Measurements from ENCODE around the gene SDHB.

The SDHB gene

DNA sequence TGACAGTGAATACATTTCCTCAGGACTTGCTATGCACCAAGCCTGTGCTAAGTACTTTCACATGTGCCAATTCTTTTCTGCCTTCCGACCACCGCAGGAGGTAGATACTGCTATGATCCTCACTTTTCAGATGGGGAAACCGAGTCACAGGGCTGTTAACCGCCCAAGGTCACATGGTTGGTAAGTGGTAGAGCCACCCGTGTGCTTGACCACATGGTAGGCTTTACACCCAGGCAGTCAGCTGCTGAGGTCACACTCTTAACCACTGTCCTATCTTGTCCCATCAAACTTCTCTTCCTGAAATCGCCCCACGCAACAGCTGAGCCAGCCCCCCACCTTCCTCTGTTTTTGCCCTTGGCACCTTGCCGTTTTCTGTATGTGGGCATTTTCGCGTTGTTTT, 31.0 kb upstream of the SDHB start:
- H3K27me3 Mint-ChIP-seq (ENCODE audit: low read depth), result peaks cover 3% of the 10 kb centered on the region
- H3K27ac Mint-ChIP-seq, result no peak overlapping the region
- H3K4me3 Mint-ChIP-seq, result no peak overlapping the region
- H3K4me1 Mint-ChIP-seq (ENCODE audit: low read depth), result no peaks in the 10 kb centered on the region
- H3K9me3 Mint-ChIP-seq, result no peaks in the 10 kb centered on the region
- no peaks in the 10 kb centered on the region for H3K36me3 Mint-ChIP-seq (ENCODE audit: low read depth)

DNA sequence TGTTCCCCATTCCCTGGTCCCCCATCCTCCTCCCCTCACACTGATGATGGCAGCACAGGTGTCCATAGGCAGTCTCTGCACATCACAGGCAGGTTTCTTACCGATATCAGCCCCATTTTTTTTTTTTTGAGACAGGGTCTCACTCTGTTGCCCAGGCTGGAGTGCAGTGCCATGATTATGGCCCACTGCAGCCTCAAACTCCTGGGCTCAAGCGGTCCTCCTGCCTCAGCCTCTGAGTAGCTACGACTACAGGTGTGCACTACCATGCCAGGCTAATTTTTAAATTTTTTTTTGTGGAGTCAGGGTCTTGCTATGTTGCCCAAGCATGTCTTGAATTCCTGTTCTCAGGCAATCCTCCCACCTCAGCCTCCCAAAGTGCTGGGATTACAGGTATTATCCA, 28.9 kb upstream of the SDHB start:
- H3K4me1 Mint-ChIP-seq (ENCODE audit: low read depth), result no peaks in the 10 kb centered on the region
- H3K9me3 Mint-ChIP-seq, result no peaks in the 10 kb centered on the region
- peaks cover 1% of the 10 kb centered on the region for H3K27me3 Mint-ChIP-seq (ENCODE audit: low read depth)
- no peaks in the 10 kb centered on the region for H3K36me3 Mint-ChIP-seq (ENCODE audit: low read depth)
- no peak overlapping the region for H3K4me3 Mint-ChIP-seq
- H3K27ac Mint-ChIP-seq, result no peak overlapping the region

DNA sequence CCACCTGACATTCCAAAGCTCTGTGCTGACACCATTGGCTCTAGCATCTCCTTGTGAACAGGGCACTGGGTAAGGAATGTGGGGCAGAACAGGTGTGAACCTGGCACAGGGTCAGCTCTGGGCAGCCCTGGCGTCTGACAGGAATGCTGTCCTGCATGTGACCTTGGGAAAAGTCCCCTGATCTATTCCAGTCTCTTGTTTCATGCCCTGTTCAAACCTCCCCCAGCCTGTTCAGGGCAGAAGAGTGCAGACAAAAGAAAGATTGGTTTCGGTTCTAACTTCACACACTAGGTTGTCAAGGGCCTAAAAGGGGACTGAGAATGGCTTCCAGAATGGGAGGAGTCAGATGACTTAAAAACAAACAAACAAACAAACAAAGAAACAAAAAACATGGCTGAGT, 27.6 kb upstream of the SDHB start:
- Mint-ChIP-seq H3K9me3 (no peaks in the 10 kb centered on the region), H3K4me1 (ENCODE audit: low read depth) (no peaks in the 10 kb centered on the region), H3K4me3 (no peak overlapping the region), H3K27me3 (ENCODE audit: low read depth) (no peaks in the 10 kb centered on the region), H3K27ac (no peak overlapping the region), H3K36me3 (ENCODE audit: low read depth) (no peaks in the 10 kb centered on the region)

DNA sequence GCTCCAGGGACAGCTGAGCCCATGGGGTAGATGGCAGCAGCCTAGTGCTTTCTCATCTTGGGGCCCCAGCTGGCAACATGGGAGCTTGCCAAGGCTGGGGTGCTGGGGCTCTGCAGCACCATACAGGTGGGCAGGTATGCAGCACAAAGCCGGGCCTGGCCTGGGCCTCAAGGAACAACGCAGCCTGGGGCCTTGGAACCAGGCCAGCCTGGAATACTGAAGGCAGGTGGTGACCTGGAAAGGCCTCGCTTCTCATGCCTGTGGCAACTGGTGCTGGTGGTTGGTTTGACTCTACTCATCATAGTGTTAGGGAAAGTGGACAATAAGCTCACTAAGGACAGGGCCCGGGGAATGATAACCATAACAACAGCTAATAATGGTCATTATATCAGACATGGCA, 27.0 kb upstream of the SDHB start:
- no peaks in the 10 kb centered on the region for H3K36me3 Mint-ChIP-seq (ENCODE audit: low read depth)
- H3K9me3 Mint-ChIP-seq, result no peaks in the 10 kb centered on the region
- no peak overlapping the region for H3K4me3 Mint-ChIP-seq
- H3K27me3 Mint-ChIP-seq (ENCODE audit: low read depth), result no peaks in the 10 kb centered on the region
- H3K4me1 Mint-ChIP-seq (ENCODE audit: low read depth), result no peaks in the 10 kb centered on the region
- no peak overlapping the region for H3K27ac Mint-ChIP-seq

DNA sequence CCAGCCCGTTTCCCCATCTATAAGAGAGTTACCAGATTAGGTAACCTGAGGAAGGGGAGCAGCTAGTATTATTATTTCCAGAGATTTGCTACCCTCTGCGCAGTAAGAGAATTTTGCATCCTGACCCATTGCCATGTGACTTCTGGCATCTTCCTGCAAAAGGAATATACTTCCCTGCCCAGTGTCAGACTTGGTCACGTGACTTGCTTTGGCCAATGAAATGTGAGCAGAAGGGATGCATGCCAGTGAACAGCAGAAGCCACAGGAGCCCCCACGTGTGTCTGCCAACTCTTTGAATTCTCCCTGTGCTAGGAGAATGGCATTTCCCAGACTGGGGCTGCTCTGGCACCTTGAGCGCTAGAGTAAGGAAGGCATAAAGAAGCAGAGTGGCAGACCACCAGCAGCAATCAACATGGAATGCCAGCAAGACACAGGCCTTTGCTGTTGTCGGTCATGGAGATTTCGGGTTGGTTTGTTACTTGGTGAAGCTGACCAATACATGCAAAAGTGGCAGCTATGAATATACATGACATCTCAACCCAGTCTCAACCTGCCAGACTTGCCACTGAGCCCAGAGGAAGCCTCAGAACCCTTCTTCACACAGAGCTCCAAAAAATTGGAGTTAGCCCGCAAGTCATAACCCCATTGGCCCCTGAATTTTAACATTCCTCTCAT, 26.4 kb upstream of the SDHB start:
- peaks cover 3% of the 10 kb centered on the region for H3K4me1 Mint-ChIP-seq (ENCODE audit: low read depth)
- H3K9me3 Mint-ChIP-seq, result no peaks in the 10 kb centered on the region
- no peaks in the 10 kb centered on the region for H3K36me3 Mint-ChIP-seq (ENCODE audit: low read depth)

DNA sequence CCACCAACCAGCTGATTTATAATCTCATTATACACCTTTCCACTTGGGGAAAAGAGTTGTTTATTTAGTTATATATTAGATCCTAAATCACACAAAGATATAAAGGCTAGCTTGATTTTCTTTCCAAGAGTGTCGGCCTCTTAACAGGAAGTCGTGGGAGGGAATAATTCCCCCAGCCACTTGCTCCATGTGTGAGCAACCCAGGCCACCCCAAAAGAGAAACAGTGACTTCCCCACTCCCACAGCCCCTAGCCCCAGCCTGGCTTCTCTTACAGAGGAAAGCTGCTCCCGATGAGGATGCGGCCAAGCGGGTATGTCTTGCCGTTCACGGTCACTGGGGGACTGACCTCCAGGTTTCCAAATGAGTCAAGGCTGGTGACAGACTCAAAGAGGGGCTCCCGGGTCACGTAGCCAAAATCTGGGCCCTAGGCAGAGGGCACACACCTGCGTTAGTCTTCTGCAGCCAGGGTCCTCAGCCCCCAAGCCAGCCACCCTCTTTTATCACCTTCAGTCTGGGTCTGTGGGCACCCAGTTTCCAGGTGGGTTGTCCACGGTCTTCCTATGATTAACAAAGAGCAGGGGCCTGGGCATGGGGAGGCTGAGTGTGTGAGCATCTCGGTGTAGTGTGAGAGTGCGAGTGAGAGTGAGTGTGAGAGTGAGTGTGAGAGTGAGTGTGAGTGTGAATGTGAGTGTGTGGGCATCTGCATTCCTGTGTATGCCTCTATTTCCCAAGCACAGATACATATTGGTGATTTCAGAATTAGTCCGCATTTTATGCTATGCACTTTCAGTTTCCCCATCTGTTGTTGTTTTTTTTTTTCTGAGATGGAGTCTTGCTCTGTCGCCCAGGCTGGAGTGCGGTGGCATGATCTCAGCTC, 25.4 kb upstream of the SDHB start:
- H3K4me1 Mint-ChIP-seq (ENCODE audit: low read depth), result peaks cover 3% of the 10 kb centered on the region
- H3K27ac Mint-ChIP-seq, result peak overlapping the region; percentile 18
- H3K4me3 Mint-ChIP-seq, result no peak overlapping the region

More for the DNA sequence above, 26.4 kb upstream of the SDHB start:
- Mint-ChIP-seq H3K27me3 (ENCODE audit: low read depth) (no peaks in the 10 kb centered on the region), H3K4me3 (no peak overlapping the region), H3K27ac (no peak overlapping the region)

DNA sequence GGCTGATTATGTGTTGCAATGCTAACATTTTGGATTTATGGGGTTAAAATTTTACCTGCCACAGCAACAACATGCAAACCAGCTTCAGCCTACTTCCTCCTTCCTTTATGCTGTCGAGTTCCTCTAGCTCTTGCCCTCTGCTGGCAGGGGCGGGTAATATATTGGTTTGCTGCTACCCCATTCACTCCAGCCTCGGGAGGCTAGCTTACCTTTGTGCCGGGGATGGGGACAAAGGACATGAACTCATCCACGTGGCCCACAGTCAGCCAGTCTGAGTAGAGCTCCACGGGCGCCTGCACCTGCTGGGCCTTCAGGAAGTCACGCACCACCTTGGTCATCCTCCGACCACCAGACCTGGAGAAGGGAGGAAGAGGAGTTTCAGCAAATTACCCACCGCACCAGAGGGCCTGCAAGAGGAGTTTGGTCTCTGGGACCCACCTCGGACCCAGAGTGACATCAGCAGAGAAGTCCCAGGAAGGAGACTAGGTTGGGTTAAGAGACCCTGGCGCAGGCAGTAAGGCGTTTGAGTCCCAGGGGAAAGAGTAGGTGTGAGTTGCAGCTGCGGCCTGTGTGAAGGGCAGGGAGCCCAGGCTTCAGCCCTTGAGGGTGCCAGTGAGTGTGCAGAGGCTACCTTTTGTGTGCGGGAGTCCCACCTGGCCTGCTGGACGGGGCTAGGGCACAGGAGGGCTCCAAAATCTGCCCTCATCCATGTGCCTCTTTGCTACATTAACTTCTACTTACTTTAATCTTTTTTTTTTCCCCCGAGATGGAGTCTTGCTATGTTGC, 21.8 kb upstream of the SDHB start:
- Mint-ChIP-seq H3K4me3 (no peak overlapping the region), H3K4me1 (ENCODE audit: low read depth) (peaks cover 3% of the 10 kb centered on the region), H3K27ac (no peak overlapping the region), H3K36me3 (ENCODE audit: low read depth) (no peaks in the 10 kb centered on the region), H3K9me3 (no peaks in the 10 kb centered on the region), H3K27me3 (ENCODE audit: low read depth) (no peaks in the 10 kb centered on the region)

More for the DNA sequence above, 25.4 kb upstream of the SDHB start:
- H3K36me3 Mint-ChIP-seq (ENCODE audit: low read depth), result no peaks in the 10 kb centered on the region
- H3K27me3 Mint-ChIP-seq (ENCODE audit: low read depth), result no peaks in the 10 kb centered on the region
- H3K9me3 Mint-ChIP-seq, result no peaks in the 10 kb centered on the region

DNA sequence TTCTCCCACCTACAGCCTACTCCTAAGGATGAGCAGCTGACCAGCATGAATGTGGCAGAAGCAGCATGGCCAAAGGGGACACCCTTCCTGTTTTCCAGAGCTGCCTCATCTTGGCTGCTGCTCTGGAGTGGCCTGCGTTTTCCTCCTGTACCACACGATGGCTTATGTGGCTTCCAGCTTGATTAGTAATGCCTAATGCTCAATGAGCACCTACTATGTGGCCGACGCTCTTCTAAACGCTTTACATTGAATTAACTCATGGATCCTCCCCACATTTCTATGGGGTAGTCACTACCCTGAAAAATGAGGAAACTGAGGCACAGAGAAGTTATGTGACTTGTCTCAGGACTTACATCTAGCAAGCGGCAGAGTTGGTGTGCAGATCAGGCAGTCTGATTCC, 18.0 kb upstream of the SDHB start:
- no peak overlapping the region for H3K27ac Mint-ChIP-seq
- no peaks in the 10 kb centered on the region for H3K27me3 Mint-ChIP-seq (ENCODE audit: low read depth)
- peaks cover 3% of the 10 kb centered on the region for H3K4me1 Mint-ChIP-seq (ENCODE audit: low read depth)
- no peaks in the 10 kb centered on the region for H3K9me3 Mint-ChIP-seq
- no peaks in the 10 kb centered on the region for H3K36me3 Mint-ChIP-seq (ENCODE audit: low read depth)
- H3K4me3 Mint-ChIP-seq, result no peak overlapping the region

DNA sequence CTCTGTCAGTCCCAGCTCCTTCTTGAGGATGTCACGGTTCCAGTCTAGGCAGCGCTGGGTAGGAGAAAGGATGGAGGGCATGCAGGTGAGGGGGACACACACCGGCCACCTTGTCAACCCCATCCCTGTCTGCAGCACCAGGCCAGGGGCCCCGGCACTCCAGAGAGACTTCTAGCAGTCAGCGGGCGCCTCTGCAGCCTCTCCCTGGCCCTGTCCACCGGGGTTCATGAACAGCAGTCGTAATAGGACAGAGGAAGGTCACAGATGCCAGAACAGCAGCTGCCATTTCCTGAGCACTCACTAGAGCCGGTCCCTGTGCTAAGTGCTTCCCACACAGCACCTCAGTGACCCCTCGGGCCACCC, 16.3 kb upstream of the SDHB start:
- Mint-ChIP-seq H3K27me3 (ENCODE audit: low read depth) (no peaks in the 10 kb centered on the region), H3K27ac (no peak overlapping the region), H3K4me1 (ENCODE audit: low read depth) (no peaks in the 10 kb centered on the region)

DNA sequence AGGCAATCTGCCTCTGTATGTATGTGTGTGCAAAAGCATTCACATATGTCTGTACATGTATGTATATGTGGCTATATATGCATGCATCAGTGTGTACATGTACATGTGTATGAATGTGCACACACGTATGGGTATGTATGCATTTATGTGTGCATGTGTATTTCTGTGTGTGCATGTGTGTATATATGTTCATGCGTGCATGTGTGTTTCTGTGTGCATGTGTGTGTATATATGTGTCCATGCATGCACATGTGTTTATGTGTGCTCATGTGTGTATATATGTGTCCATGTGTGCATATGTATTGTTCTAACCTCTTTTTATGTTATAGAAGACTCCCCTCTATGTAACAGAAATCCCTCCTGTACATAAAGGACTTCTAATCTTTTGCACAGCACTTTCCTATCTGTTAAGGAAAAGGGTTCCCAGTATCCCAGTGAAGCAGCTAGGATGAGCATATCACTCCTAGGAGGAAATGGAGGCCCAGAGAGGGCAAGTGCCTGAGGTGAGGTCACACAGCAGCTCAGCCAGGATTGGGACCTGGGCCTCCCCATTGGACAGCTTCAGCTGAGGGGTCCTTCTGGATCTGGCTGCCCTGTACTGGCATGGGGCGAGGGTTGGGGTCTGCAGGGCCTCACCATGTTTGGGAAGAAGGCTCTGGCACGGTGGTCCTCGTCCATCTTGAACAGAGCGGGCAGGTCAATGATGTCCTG, 15.8 kb upstream of the SDHB start:
- no peak overlapping the region for H3K27ac Mint-ChIP-seq
- H3K4me1 Mint-ChIP-seq (ENCODE audit: low read depth), result no peaks in the 10 kb centered on the region

More for the DNA sequence above, 16.3 kb upstream of the SDHB start:
- no peaks in the 10 kb centered on the region for H3K36me3 Mint-ChIP-seq (ENCODE audit: low read depth)
- no peak overlapping the region for H3K4me3 Mint-ChIP-seq
- H3K9me3 Mint-ChIP-seq, result no peaks in the 10 kb centered on the region

DNA sequence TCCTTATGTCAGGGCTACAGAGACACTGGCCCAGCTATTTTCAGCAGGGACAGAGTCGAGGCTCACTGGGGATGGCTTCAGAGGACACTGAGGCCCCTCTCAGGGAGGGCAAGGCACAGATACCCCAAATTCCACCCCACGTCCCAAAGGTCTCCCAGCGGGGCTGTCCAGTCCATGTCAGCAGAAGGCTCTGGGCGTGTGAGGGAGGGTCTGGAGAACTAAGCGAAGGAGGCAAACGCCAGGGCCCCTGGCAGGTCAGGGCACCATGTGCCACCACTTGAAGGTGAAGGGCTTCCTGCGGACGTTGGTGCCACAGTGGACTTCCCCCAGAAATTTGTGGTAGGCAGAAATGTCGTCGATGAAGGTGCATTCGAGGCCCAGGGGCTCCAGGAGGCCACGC, 15.0 kb upstream of the SDHB start:
- Mint-ChIP-seq H3K4me3 (no peak overlapping the region), H3K9me3 (peaks cover 3% of the 10 kb centered on the region), H3K27ac (no peak overlapping the region), H3K36me3 (ENCODE audit: low read depth) (no peaks in the 10 kb centered on the region), H3K4me1 (ENCODE audit: low read depth) (no peaks in the 10 kb centered on the region), H3K27me3 (ENCODE audit: low read depth) (no peaks in the 10 kb centered on the region)

More for the DNA sequence above, 15.8 kb upstream of the SDHB start:
- H3K27me3 Mint-ChIP-seq (ENCODE audit: low read depth), result no peaks in the 10 kb centered on the region
- no peak overlapping the region for H3K4me3 Mint-ChIP-seq
- no peaks in the 10 kb centered on the region for H3K36me3 Mint-ChIP-seq (ENCODE audit: low read depth)
- no peaks in the 10 kb centered on the region for H3K9me3 Mint-ChIP-seq

DNA sequence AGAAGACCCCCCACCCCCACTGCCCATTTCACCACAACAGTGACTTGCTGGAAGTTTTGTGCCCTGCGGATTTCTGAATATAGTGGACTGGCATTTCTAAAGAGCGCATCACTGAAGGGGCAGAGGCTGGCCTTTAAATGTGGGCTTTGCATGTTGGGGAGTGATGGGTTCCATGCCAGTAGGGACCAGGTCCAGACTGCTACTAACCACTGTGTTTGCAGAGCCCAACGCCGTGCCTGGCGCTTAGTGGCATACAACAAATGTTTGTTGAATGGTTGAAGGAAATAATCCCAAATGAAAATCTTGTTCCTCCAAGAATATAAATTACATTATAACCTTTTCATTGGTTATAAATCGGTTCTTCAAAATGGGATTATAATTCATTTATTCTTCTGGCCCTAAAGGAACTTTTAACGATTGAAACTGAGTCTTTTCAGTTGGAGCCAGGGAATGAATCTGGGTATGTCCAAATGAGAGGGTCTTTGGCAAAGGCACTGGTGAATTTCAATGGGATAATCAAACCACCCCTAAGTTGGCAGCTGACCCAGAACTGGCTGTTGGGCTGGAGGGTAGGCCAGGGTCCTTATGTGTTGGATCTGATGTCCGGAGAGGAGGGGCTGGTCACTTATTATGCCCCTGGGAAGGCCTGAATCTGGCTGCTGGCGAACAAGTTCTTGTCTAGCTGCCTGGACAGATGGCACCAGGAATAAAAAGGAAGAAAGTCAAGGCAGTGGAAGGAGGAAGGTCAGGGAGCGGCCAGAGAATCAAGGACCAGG, 13.8 kb upstream of the SDHB start:
- Mint-ChIP-seq H3K4me1 (ENCODE audit: low read depth) (peaks cover 6% of the 10 kb centered on the region), H3K27ac (no peak overlapping the region), H3K9me3 (peaks cover 3% of the 10 kb centered on the region), H3K27me3 (ENCODE audit: low read depth) (no peaks in the 10 kb centered on the region), H3K36me3 (ENCODE audit: low read depth) (no peaks in the 10 kb centered on the region), H3K4me3 (no peak overlapping the region)

DNA sequence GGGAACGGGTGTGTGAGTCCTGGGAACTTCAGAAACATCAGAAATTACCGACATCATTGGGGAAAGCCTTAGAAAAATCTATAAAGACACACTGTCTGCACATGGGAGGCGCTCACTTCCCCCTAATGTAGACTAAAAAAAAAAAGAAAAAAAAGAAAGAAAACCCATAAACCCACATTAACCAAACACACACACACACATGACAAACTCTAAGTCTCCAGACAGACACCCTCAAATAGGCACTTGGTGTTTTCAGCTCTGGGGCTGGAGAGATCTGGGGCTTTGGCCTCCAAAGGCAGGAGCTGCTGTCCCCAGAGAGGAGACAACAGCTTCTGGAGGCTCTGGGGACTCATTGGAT, 13.2 kb upstream of the SDHB start:
- no peak overlapping the region for H3K4me3 Mint-ChIP-seq
- peaks cover 6% of the 10 kb centered on the region for H3K4me1 Mint-ChIP-seq (ENCODE audit: low read depth)
- H3K36me3 Mint-ChIP-seq (ENCODE audit: low read depth), result no peaks in the 10 kb centered on the region
- peaks cover 3% of the 10 kb centered on the region for H3K9me3 Mint-ChIP-seq
- no peak overlapping the region for H3K27ac Mint-ChIP-seq
- H3K27me3 Mint-ChIP-seq (ENCODE audit: low read depth), result peaks cover under 1% of the 10 kb centered on the region
